AG04450 (cell line): ENCODE results near the gene USO1. TPM values are rescaled to one million over a fixed set of nuclear protein-coding genes. Genes with fewer than 3 reads are reported as not detected.
"Not testable (repeated sequence)": the region's sequence is repeated elsewhere in the genome, so short reads cannot be mapped to it uniquely, and the experiment has no call there.

Source experiments
- CTCF ChIA-PET: fragments of 300-600, 350-600 bp; formaldehyde crosslinking; extraction: SDS; loops from one replicate; lab custom pipeline; 2022; ENCODE audit warnings: antibody characterized with exemption, inconsistent platforms; lab: Charles Lee
- POLR2A ChIA-PET: fragments of 350-600 bp; formaldehyde crosslinking; extraction: SDS; loops from one replicate; lab custom pipeline; 2021; ENCODE audit warnings: antibody characterized with exemption, inconsistent platforms; lab: Yijun Ruan, JAX
- DNase-seq: peaks from one replicate; pipeline ENCODE4 v3.0.0-alpha.2; 2011; ENCODE audit warnings: low read depth, low spot score
- H3K27ac ChIP-seq: one replicate; pipeline ENCODE4 v1.5.1; 2012; ENCODE audit warnings: low read depth, low read length, control low read depth
- H3K27me3 ChIP-seq: one replicate; pipeline ENCODE4 v1.6.0; 2012; ENCODE audit warnings: low read length; ENCODE audit not compliant: control insufficient read depth, insufficient read depth
- H3K4me3 ChIP-seq: 2 replicates; pipeline ENCODE4 v1.5.1; 2011; ENCODE audit warnings: mild to moderate bottlenecking, low read depth, low read length, control low read depth
- H3K9me3 ChIP-seq: 2 replicates; pipeline ENCODE4 v1.5.1; 2012; ENCODE audit warnings: low read length; ENCODE audit not compliant: control insufficient read depth, insufficient read depth
- polyA plus RNA-seq: library from polyadenylated mRNA; depleted of rRNA; stranded (reverse); fragments of >200 nt; gene quantifications from 2 replicates; pipeline ENCODE4 v1.2.3, GENCODE V29; 2011
- TF ChIP-seq, protein P1 (sequence below): IDR thresholded peaks from 2 replicates; pipeline ENCODE4 v1.5.1; 2011; ENCODE audit warnings: low read depth, low read length, control low read depth, inconsistent platforms

Gene USO1
- polyA plus RNA-seq, 1 experiment = 142 TPM

DNA sequence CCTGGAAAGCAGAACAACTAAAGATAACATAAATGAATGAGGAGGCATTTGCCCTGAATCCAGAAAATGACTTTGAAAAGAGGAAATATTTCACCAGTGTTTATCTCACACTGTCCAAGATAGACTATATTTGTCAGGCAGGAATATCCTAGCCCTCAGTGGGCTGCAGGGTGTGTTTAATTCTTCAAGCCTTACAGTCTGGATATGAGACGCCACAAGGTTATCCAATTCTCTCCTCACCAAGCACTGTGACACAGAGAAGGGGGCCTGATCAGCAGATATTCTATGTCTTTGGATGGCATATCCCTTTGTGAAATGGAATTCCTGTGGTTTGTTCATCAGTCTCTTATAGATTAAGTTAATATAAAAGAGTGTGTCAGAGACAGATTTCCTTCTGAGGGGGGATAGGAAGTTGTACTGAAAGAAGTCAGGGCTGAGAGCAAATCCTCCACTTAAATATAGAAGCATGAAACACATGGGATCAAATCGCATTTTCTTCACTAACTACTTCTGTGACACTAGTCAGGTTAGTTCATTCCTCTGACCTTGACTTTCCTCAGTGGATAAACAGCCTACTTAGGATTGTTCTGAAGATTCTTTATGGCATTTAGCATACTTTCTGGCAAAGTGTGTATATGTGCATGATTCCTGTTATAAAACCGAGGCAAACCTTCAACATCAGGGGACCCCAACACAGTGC is 44.4 kb upstream of the USO1 start:
- TF ChIP-seq, protein P1, sequence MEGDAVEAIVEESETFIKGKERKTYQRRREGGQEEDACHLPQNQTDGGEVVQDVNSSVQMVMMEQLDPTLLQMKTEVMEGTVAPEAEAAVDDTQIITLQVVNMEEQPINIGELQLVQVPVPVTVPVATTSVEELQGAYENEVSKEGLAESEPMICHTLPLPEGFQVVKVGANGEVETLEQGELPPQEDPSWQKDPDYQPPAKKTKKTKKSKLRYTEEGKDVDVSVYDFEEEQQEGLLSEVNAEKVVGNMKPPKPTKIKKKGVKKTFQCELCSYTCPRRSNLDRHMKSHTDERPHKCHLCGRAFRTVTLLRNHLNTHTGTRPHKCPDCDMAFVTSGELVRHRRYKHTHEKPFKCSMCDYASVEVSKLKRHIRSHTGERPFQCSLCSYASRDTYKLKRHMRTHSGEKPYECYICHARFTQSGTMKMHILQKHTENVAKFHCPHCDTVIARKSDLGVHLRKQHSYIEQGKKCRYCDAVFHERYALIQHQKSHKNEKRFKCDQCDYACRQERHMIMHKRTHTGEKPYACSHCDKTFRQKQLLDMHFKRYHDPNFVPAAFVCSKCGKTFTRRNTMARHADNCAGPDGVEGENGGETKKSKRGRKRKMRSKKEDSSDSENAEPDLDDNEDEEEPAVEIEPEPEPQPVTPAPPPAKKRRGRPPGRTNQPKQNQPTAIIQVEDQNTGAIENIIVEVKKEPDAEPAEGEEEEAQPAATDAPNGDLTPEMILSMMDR = no peak
- Histone ChIP-seq H3K4me3 (no peak overlapping the region), H3K9me3 (no peaks in the 10 kb centered on the region), H3K27ac (no peak overlapping the region), H3K27me3 (no peaks in the 10 kb centered on the region)
- ChIA-PET POLR2A (interaction anchor here (0.7 kb wide), 1 partner anchor 158 kb away, joined by 4 read pairs; no protein-coding TSS in a partner anchor), CTCF (no interaction called here)
- no peak for DNase-seq

DNA sequence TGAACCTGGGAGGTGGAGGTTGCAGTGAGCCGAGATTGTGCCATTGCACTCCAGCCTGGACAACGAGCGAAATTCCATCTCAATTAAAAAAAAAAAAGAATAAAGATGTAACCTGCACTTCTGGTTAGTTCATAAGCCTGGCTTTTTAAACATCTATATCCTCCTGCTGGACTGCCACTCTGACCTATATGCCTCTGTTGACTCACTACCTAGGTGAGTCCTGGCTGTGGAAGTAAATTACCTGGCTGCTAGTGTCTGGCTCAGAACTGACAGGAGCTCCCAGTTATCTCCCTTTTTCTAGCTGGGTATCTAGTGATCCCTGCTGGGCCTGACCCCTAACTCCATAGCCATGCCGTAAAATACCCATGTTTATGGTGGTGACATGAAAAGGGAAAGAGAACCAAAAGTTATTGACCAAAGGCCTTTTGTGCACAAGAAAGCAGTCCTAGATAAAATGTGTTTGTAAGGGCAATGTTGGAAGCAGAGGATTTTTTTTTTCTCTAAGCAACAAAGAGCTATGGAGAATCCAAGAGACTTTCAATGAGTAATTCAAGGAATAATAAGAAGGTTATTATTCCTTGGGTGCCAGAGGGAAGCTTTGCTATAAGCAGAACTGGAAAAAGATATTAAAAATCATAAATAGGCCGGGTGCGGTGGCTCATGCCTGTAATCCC is 40.8 kb upstream of the USO1 start:
- Histone ChIP-seq H3K27ac (no peak overlapping the region), H3K4me3 (no peak overlapping the region), H3K9me3 (no peaks in the 10 kb centered on the region), H3K27me3 (no peaks in the 10 kb centered on the region)
- DNase-seq = no peak
- TF ChIP-seq, protein P1 = no peak
- CTCF ChIA-PET = no interaction called here
- POLR2A ChIA-PET = no interaction called here

DNA sequence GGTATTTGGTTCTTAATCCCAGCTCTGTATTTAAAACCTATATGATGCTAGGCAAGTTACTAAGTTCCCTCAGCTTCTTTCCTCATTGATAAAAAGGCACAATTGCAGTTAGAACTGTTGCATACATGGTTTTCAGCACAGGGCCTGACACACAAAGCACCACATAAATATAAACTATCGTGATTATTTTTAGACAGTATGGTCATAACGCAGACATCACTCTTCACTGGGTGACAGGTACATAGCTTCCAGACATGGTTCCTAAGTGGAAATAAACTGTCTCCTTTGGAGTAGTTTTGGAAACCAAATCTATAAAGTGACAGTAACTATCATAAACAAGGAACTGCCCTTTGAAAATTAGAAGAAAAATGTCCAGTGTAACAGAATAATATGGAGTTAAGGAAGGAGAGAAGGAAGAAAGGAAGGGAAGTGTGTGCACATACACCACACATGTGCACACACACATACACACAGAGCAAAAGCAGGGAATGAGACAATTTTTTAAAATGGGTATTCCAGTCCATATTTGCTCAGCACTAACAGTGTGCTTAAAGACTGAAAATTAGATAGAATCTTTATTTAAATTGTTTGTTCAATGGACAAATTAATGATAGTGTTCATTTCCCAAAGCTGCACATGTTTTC is 38.7 kb upstream of the USO1 start:
- TF ChIP-seq, protein P1 = no peak
- H3K27me3 ChIP-seq = no peaks in the 10 kb centered on the region
- H3K4me3 ChIP-seq = no peak overlapping the region
- no peaks in the 10 kb centered on the region for H3K9me3 ChIP-seq
- no peak for DNase-seq
- no peak overlapping the region for H3K27ac ChIP-seq
- CTCF ChIA-PET = interaction anchor here (1.0 kb wide), 1 partner anchor 38 kb away, joined by 4 read pairs; the partner anchor contains the start of gene USO1
- POLR2A ChIA-PET = no interaction called here

DNA sequence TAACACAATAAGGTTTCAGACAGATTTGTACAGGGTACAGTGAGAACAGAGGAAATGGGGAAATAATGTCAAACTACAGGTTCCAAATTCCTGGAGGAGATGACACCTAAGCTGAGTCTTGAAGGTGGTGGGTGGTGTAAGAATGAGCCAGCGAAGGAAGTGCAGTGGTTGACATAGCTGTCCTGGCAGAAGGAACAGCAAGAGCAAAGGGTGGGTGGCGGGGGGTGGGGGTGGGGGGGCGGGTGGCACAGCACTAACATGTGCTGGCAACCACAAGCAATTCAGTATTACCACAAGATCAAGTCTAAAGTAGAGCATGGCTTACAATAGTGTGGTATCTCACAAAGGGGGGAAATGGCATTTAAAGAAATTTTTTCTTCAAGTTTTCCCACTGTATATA is 38.0 kb upstream of the USO1 start:
- Histone ChIP-seq H3K27me3 (no peaks in the 10 kb centered on the region), H3K9me3 (no peaks in the 10 kb centered on the region), H3K27ac (no peak overlapping the region), H3K4me3 (no peak overlapping the region)
- TF ChIP-seq, protein P1 = no peak
- ChIA-PET CTCF (no interaction called here), POLR2A (no interaction called here)
- DNase-seq = no peak

GRCh38 chr4:75687125-75687524 is 37.3 kb upstream of the USO1 start:
- H3K9me3 ChIP-seq, H3K4me3 ChIP-seq, CTCF ChIA-PET, POLR2A ChIA-PET, H3K27me3 ChIP-seq, H3K27ac ChIP-seq, DNase-seq: not testable (repeated sequence)

GRCh38 chr4:75692066-75692465 is 32.3 kb upstream of the USO1 start:
- CTCF ChIA-PET = interaction anchor here (0.6 kb wide), 1 partner anchor 156 kb away, joined by 3 read pairs; no protein-coding TSS in a partner anchor
- POLR2A ChIA-PET, H3K27ac ChIP-seq, DNase-seq, H3K4me3 ChIP-seq, H3K27me3 ChIP-seq, H3K9me3 ChIP-seq: not testable (repeated sequence)
